SK-N-SH (cell line): ENCODE measurements around the gene SUPT3H. TPM values are rescaled to one million over a fixed set of nuclear protein-coding genes. Genes with fewer than 3 reads are reported as not detected.

ENCODE experiments used
- CTCF ChIA-PET: fragments of 300-600, 350-600 bp; formaldehyde crosslinking; extraction: SDS; loops from one replicate; lab custom pipeline; 2021; lab: Yijun Ruan, JAX
- POLR2A ChIA-PET: fragments of 350-600 bp; sonication (Branson Sonifier 250); formaldehyde crosslinking; extraction: SDS; loops from one replicate; lab custom pipeline; 2020; ENCODE audit warnings: antibody characterized with exemption, inconsistent platforms; lab: Yijun Ruan, JAX
- DNase-seq: peaks from one replicate; pipeline ENCODE4 v3.0.0; 2012
- H2AFZ ChIP-seq: fragments of 200-600 bp; sonication (generic); 2 replicates; pipeline ENCODE4 v1.8.1; 2016; ENCODE audit warnings: antibody characterized with exemption, mild to moderate bottlenecking, low read depth
- H3F3A ChIP-seq: fragments of 200-600 bp; sonication (generic); replicated peaks from 2 replicates; pipeline ENCODE3; 2016; ENCODE audit warnings: antibody characterized with exemption, mild to moderate bottlenecking; ENCODE audit not compliant: insufficient read depth
- H3K27ac ChIP-seq, 2 experiments: fragments of 200-500 bp in 1 of 2; fragments of 200-600 bp in 1 of 2; sonication (Bioruptor generic) in 1 of 2; sonication (generic), shearing (Covaris generic) in 1 of 2; 2 replicates each; pipeline versions ENCODE4 v1.5.1 to v1.6.1; 2014 to 2016; ENCODE audit warnings: low read depth in 2 of 2, inconsistent platforms in 1 of 2, low read length in 1 of 2, mild to moderate bottlenecking in 1 of 2, mixed read lengths in 1 of 2
- H3K27me3 ChIP-seq: fragments of 200-600 bp; sonication (generic), shearing (Covaris generic); 2 replicates; pipeline ENCODE4 v1.6.1; 2016; ENCODE audit warnings: mixed run types; ENCODE audit not compliant: insufficient read depth
- H3K36me3 ChIP-seq, 2 experiments: fragments of 200-500 bp in 1 of 2; fragments of 200-600 bp in 1 of 2; sonication (Bioruptor generic) in 1 of 2; sonication (generic) in 1 of 2; replicated peaks in 1 of 2; 2 replicates each; pipeline versions ENCODE3 to v1.5.1; 2014 to 2016; ENCODE audit warnings: low read length in 1 of 2, mild to moderate bottlenecking in 1 of 2; ENCODE audit not compliant: insufficient read depth in 2 of 2, control insufficient read depth in 1 of 2
- H3K4me1 ChIP-seq, 2 experiments: fragments of 200-500 bp in 1 of 2; fragments of 200-600 bp in 1 of 2; sonication (Bioruptor generic) in 1 of 2; sonication (generic), shearing (Covaris generic) in 1 of 2; 2 replicates each; pipeline versions ENCODE4 v1.5.1 to v1.6.1; 2014 to 2016; ENCODE audit warnings: low read depth in 1 of 2, low read length in 1 of 2, mixed run types in 1 of 2; ENCODE audit not compliant: insufficient read depth in 2 of 2, control insufficient read depth in 1 of 2
- H3K4me2 ChIP-seq: fragments of 200-600 bp; sonication (generic), shearing (Covaris generic); 2 replicates; pipeline ENCODE4 v1.6.1; 2017; ENCODE audit warnings: mixed run types
- H3K4me3 ChIP-seq, 2 experiments: fragments of 200-500 bp in 1 of 2; fragments of 200-600 bp in 1 of 2; sonication (Bioruptor generic) in 1 of 2; sonication (generic), shearing (Covaris generic) in 1 of 2; 2 replicates each; pipeline versions ENCODE4 v1.5.1 to v1.8.1; 2014 to 2016; ENCODE audit warnings: low read depth in 2 of 2, inconsistent platforms in 1 of 2, low read length in 1 of 2, mild to moderate bottlenecking in 1 of 2, mixed read lengths in 1 of 2, moderate library complexity in 1 of 2
- H3K79me2 ChIP-seq: fragments of 200-600 bp; sonication (generic); 2 replicates; pipeline ENCODE4 v1.8.1; 2017; ENCODE audit warnings: mild to moderate bottlenecking; ENCODE audit not compliant: insufficient read depth
- H3K9ac ChIP-seq: fragments of 200-600 bp; sonication (generic); 2 replicates; pipeline ENCODE4 v1.6.1; 2017; ENCODE audit warnings: mixed run types
- H3K9me2 ChIP-seq: fragments of 200-600 bp; sonication (generic); 2 replicates; pipeline ENCODE4 v1.6.1; 2017; ENCODE audit warnings: mixed run types
- H3K9me3 ChIP-seq: fragments of 200-600 bp; sonication (generic); 2 replicates; pipeline ENCODE4 v1.6.1; 2017; ENCODE audit warnings: mixed run types, mild to moderate bottlenecking, moderate library complexity
- H4K20me1 ChIP-seq: fragments of 200-600 bp; sonication (generic); 2 replicates; pipeline ENCODE4 v1.6.1; 2017; ENCODE audit warnings: mild to moderate bottlenecking, mixed run types; ENCODE audit not compliant: insufficient read depth
- CHD2 ChIP-seq: fragments of 150-350 bp; IDR thresholded peaks from 2 replicates; pipeline ENCODE4 v1.6.1; 2018; ENCODE audit warnings: low read length; ENCODE audit not compliant: partially characterized antibody
- FOXJ3 ChIP-seq: sonication (generic); formaldehyde crosslinking; IDR thresholded peaks from 2 replicates; pipeline ENCODE4 v1.5.1; 2020; ENCODE audit warnings: mild to moderate bottlenecking, missing genetic modification reagents
- JUND ChIP-seq: IDR thresholded peaks from 2 replicates; pipeline ENCODE4 v1.4.0; 2012
- MEF2A ChIP-seq: IDR thresholded peaks from 2 replicates; pipeline ENCODE4 v1.4.0; 2012; ENCODE audit warnings: low read depth, borderline replicate concordance
- MXI1 ChIP-seq: IDR thresholded peaks from 2 replicates; pipeline ENCODE4 v1.6.1; 2012; ENCODE audit warnings: mild to moderate bottlenecking, low read depth, low read length, improper control_type of control experiment
- RAD21 ChIP-seq: IDR thresholded peaks from 2 replicates; pipeline ENCODE4 v1.6.1; 2012; ENCODE audit warnings: mild to moderate bottlenecking, low read length
- REST ChIP-seq: IDR thresholded peaks from 2 replicates; pipeline ENCODE4 v1.6.1; 2012; ENCODE audit warnings: mild to moderate bottlenecking, low read depth, low read length, moderate library complexity
- RFX5 ChIP-seq: IDR thresholded peaks from 2 replicates; pipeline ENCODE4 v1.6.1; 2012; ENCODE audit warnings: mild to moderate bottlenecking, improper control_type of control experiment, low read length
- RXRA ChIP-seq: IDR thresholded peaks from 2 replicates; pipeline ENCODE4 v1.4.0; 2012; ENCODE audit warnings: low read depth, mild to moderate bottlenecking, borderline replicate concordance
- SIN3A ChIP-seq: IDR thresholded peaks from 2 replicates; pipeline ENCODE4 v1.6.1; 2012; ENCODE audit warnings: low read depth, mild to moderate bottlenecking, low read length, moderate library complexity, borderline replicate concordance
- SMC3 ChIP-seq: IDR thresholded peaks from 2 replicates; pipeline ENCODE4 v1.6.1; 2012; ENCODE audit warnings: low read depth, low read length, improper control_type of control experiment
- TEAD4 ChIP-seq: IDR thresholded peaks from 2 replicates; pipeline ENCODE4 v1.4.0; 2012; ENCODE audit warnings: mild to moderate bottlenecking, borderline replicate concordance; ENCODE audit not compliant: insufficient read depth
- YY1 ChIP-seq: IDR thresholded peaks from 2 replicates; pipeline ENCODE4 v1.4.0; 2012; ENCODE audit warnings: low read depth, mild to moderate bottlenecking
- ZBTB33 ChIP-seq: IDR thresholded peaks from 2 replicates; pipeline ENCODE4 v1.4.0; 2012; ENCODE audit warnings: low read depth, borderline replicate concordance
- WGBS: methylation state at CpG from one replicate; pipeline ENCODE4 v1.1.6; 2017; ENCODE audit warnings: low lambda C conversion rate; 5-methylcytosine and 5-hydroxymethylcytosine counted together
- polyA plus RNA-seq, 3 experiments: library from polyadenylated mRNA; depleted of rRNA; stranded (reverse); fragments of >200 nt; gene quantifications; 2 replicates each; pipeline ENCODE4 v1.2.3, GENCODE V29; 2012

The SUPT3H gene
- polyA plus RNA-seq, 1 of the 3 experiments (the other 2 are of a cell fraction): 10.9 TPM

DNA sequence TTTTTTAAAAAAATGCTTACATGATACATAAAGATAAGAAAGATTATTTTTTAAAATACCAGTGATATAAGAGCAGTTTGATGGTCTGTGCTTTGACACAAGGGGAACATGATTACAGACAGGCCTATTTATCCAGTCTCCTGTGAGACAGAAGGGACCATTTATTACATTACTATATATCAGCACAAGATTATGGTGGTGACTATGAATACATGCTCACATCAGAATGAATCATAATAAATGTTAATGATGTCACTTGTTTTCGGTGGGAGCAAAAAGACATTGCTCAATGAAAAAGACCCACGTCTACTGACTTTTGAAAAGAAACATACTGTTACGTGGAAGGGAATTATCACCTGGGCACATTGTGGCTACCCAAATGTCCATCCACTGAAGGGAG lies 535.1 kb downstream of the SUPT3H start:
- Histone ChIP-seq H3K9me2 (no peaks in the 10 kb centered on the region), H3K4me3 (no peak overlapping the region), H3K4me1 (no peaks in the 10 kb centered on the region), H2AFZ (no peak overlapping the region), H3K27me3 (no peaks in the 10 kb centered on the region), H3K79me2 (no peaks in the 10 kb centered on the region), H3K27ac (no peak overlapping the region), H3K4me2 (no peak overlapping the region), H3K9me3 (no peaks in the 10 kb centered on the region), H4K20me1 (no peaks in the 10 kb centered on the region), H3K36me3 (no peaks in the 10 kb centered on the region), H3K9ac (no peak overlapping the region), H3F3A (no peaks in the 10 kb centered on the region)
- CTCF ChIA-PET: no interaction called here
- POLR2A ChIA-PET: no interaction called here
- TF ChIP-seq MEF2A (no peak), TEAD4 (no peak), CHD2 (no peak), MXI1 (no peak), JUND (no peak), FOXJ3 (CRISPR knock-in tag) (no peak)
- no peak for DNase-seq
- 75% methylated on average over 3 of the region's 3 CpGs for WGBS

DNA sequence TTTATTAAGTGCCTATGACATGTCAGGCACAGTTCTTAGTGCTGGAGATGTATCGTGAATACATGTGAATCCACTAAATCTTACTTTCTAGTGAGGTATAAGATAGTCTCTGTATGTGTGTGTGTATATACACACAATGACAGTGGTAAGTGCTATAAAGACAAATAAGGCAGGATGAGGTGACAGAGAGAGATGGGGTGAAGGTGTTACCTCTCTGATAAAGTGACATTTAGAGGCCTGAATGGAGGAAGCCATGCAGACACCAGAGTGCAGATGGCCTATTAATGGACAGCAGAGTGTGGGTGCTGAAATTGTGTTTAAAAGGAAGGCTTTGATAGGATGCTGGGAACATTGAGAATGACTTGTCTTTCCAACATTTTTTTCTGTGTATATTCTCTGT lies 535.9 kb downstream of the SUPT3H start:
- Histone ChIP-seq H3K4me3 (no peak overlapping the region), H3K9ac (no peak overlapping the region), H3K4me2 (no peak overlapping the region), H3K4me1 (no peaks in the 10 kb centered on the region), H3K36me3 (no peaks in the 10 kb centered on the region), H3K9me3 (no peaks in the 10 kb centered on the region), H3K79me2 (no peaks in the 10 kb centered on the region), H3K9me2 (no peaks in the 10 kb centered on the region), H3F3A (no peaks in the 10 kb centered on the region), H3K27ac (no peak overlapping the region), H4K20me1 (no peaks in the 10 kb centered on the region), H3K27me3 (no peaks in the 10 kb centered on the region), H2AFZ (no peak overlapping the region)
- no peak for DNase-seq
- ChIA-PET POLR2A (no interaction called here), CTCF (no interaction called here)
- TF ChIP-seq YY1: no peak
- no peak for TF ChIP-seq RAD21
- no peak for TF ChIP-seq ZBTB33
- TF ChIP-seq RXRA: no peak
- TF ChIP-seq SMC3: no peak
- no peak for TF ChIP-seq SIN3A
- no peak for TF ChIP-seq RFX5
- no peak for TF ChIP-seq REST
- WGBS: 88% methylated on average over 1 of the region's 1 CpG
